Activated CD4-positive, alpha-beta T cell treated with anti-CD3 and anti-CD28 coated beads, Interleukin-2, amount 10 ng/mL, durations not matched to agents 7 days and 5 days (primary cell): ENCODE data around the gene ZBED2. TPM values are rescaled to one million over a fixed set of nuclear protein-coding genes. Genes with fewer than 3 reads are reported as not detected.
A peak's percentile ranks its signal among the peaks of the same experiment; 100 is the strongest.
"Not testable (repeated sequence)": the region's sequence is repeated elsewhere in the genome, so short reads cannot be mapped to it uniquely, and the experiment has no call there.

Experiments
- CTCF ChIA-PET: fragments of 350-600 bp; sonication (Branson Sonifier 250); formaldehyde crosslinking; loops from one replicate; lab custom pipeline; 2021; ENCODE audit warnings: antibody characterized with exemption; lab: Charles Lee
- POLR2A ChIA-PET: fragments of 350-600 bp; sonication (Branson Sonifier 250); formaldehyde crosslinking; loops from one replicate; lab custom pipeline; 2021; ENCODE audit warnings: antibody characterized with exemption; lab: Charles Lee
- DNase-seq: peaks from one replicate; pipeline ENCODE4 v3.0.0-alpha.2; 2020
- H3K27ac Mint-ChIP-seq: one replicate; pipeline ENCODE4 v1.8.0; 2021; ENCODE audit warnings: mild to moderate bottlenecking, moderate library complexity, mixed read lengths
- H3K27me3 Mint-ChIP-seq: one replicate; pipeline ENCODE4 v1.8.0; 2021; ENCODE audit warnings: mixed read lengths
- H3K36me3 Mint-ChIP-seq: one replicate; pipeline ENCODE4 v1.8.0; 2021; ENCODE audit warnings: low read depth, mixed read lengths
- H3K4me1 Mint-ChIP-seq: one replicate; pipeline ENCODE4 v1.8.0; 2021; ENCODE audit warnings: mixed read lengths
- H3K4me3 Mint-ChIP-seq: one replicate; pipeline ENCODE4 v1.8.0; 2021; ENCODE audit warnings: mild to moderate bottlenecking, moderate library complexity, mixed read lengths
- H3K9me3 Mint-ChIP-seq: one replicate; pipeline ENCODE4 v1.8.0; 2021; ENCODE audit warnings: mixed read lengths
- total RNA-seq, 2 experiments: library from RNA; stranded (reverse); gene quantifications; one replicate each; pipeline ENCODE4 v1.2.3, GENCODE V29; 2021

ZBED2 gene
- total RNA-seq, 2 experiments from 2014 or later: 3.6 to 3.9 TPM

DNA sequence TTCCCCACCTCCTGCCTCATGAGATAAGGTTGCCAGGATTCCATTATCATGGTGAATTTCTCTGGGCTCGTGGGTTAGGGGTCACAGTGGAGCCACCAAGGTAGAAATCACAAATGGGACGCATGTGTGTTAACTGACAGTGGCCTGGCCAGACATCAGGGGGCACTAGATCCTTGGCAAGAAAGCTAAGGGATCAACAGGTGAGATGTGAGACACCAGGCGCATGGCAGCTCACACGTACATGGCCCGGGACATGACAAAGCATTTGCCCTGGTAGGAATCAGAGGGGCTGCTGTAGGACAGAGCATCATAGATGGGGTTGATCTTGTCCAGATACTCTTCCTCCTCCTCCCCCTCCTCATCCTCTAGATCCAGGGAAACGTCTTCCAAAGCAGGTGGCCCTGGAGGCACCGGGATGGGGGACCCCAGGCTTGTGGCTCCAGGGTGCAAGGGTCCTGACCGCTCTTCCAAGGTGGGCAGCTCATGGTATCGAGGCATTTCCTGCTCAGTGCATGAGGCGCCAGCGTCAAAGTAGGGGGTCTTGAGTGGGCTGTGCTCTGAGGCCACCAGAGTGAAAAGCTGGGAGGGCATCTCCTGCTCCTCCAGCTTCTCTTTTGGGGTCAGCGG, 24.6 kb downstream of the ZBED2 start:
- peaks cover 69% of the 10 kb centered on the region for H3K36me3 Mint-ChIP-seq
- DNase-seq: no peak
- no peak overlapping the region for H3K27ac Mint-ChIP-seq
- no peaks in the 10 kb centered on the region for H3K27me3 Mint-ChIP-seq
- peaks cover 55% of the 10 kb centered on the region for H3K4me1 Mint-ChIP-seq
- H3K9me3 Mint-ChIP-seq: no peaks in the 10 kb centered on the region
- H3K4me3 Mint-ChIP-seq: no peak overlapping the region
- POLR2A ChIA-PET: no interaction called here
- CTCF ChIA-PET: no interaction called here

DNA sequence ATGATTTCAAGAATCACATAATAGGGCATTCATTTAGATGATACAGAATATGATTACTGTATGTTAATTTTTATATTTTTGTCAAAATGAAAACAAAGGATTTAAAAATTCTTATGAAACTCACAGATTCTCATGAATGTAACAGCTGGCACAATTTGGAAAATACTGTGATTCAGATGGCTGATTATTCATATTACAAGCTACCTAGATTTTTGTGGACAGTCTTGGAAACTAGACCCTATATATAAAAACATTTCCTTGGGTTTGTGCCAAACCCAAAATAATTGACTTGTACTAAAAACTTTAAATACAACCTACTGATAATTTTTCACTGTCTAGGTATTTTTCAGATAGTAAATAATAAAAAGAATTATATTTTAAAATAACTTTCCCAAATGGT, 26.2 kb downstream of the ZBED2 start:
- peaks cover 57% of the 10 kb centered on the region for H3K4me1 Mint-ChIP-seq
- POLR2A ChIA-PET: no interaction called here
- CTCF ChIA-PET: interaction anchor here (1.1 to 1.3 kb wide), 2 partner anchors 10 to 47 kb away, joined by 3 to 4 read pairs; no protein-coding TSS in a partner anchor
- H3K36me3 Mint-ChIP-seq: peaks cover 69% of the 10 kb centered on the region
- no peak for DNase-seq
- H3K27me3 Mint-ChIP-seq: no peaks in the 10 kb centered on the region
- no peak overlapping the region for H3K4me3 Mint-ChIP-seq
- no peaks in the 10 kb centered on the region for H3K9me3 Mint-ChIP-seq
- no peak overlapping the region for H3K27ac Mint-ChIP-seq

DNA sequence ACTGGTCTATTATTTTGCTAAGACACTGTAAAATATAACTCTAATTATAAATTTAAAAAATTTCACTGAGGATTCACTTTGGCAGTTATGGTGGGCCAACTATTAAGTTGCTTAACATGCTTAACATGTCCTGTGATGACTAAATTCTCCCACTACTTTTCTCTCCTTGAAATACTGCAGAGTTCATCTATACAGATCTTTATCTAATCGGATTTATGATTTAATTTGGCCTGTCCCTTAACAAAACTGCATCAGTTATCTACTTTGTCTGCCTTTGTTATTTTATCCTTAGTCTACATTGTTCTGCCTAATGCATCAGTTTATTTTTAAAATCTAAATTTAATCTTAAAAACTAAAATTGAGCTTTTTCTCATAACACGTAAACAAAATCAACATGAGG, 26.8 kb downstream of the ZBED2 start:
- Mint-ChIP-seq H3K27me3 (no peaks in the 10 kb centered on the region), H3K36me3 (peaks cover 66% of the 10 kb centered on the region), H3K4me1 (peaks cover 56% of the 10 kb centered on the region), H3K4me3 (no peak overlapping the region), H3K27ac (no peak overlapping the region), H3K9me3 (no peaks in the 10 kb centered on the region)
- CTCF ChIA-PET: interaction anchor here (1.1 to 1.3 kb wide), 2 partner anchors 11 to 48 kb away, joined by 3 to 4 read pairs; no protein-coding TSS in a partner anchor
- DNase-seq: no peak
- POLR2A ChIA-PET: no interaction called here

DNA sequence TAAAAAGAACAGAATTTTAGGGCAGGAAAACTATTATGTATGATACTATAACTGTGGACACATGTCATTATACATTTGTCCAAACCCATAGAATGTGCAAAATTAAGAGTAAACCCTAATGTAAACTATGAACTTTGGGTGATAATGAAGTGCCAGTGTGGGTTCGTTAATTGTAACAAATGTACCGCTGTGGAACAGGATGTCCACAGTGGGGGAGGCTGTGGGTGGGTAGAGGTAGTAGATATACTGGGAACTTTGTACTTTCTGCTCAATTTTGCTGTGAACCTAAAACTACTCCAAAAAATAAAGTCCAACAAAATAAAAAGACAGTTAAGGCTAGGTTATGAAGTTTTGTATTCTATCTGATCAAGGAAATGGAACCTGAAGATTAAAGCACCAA, 28.3 kb downstream of the ZBED2 start:
- DNase-seq: no peak
- peak overlapping the region; percentile 14 for H3K27ac Mint-ChIP-seq
- no peaks in the 10 kb centered on the region for H3K9me3 Mint-ChIP-seq
- H3K27me3 Mint-ChIP-seq: no peaks in the 10 kb centered on the region
- ChIA-PET CTCF (interaction anchor here (0.7 kb wide), 1 partner anchor 243 kb away, joined by 3 read pairs; no protein-coding TSS in a partner anchor), POLR2A (no interaction called here)
- H3K4me1 Mint-ChIP-seq: peaks cover 54% of the 10 kb centered on the region
- H3K4me3 Mint-ChIP-seq: no peak overlapping the region
- H3K36me3 Mint-ChIP-seq: peaks cover 65% of the 10 kb centered on the region

DNA sequence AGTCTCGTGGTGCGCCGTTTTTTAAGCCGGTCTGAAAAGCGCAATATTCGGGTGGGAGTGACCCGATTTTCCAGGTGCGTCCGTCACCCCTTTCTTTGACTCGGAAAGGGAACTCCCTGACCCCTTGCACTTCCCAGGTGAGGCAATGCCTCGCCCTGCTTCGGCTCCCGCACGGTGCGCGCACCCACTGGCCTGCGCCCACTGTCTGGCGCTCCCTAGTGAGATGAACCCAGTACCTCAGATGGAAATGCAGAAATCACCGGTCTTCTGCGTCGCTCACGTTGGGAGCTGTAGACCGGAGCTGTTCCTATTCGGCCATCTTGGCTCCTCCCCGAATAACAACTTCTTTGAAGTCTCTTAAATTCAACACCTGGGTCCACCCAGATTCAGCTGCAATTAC, 33.2 kb downstream of the ZBED2 start:
- H3K36me3 Mint-ChIP-seq: peaks cover 27% of the 10 kb centered on the region
- not testable (repeated sequence) for H3K27me3 Mint-ChIP-seq

DNA sequence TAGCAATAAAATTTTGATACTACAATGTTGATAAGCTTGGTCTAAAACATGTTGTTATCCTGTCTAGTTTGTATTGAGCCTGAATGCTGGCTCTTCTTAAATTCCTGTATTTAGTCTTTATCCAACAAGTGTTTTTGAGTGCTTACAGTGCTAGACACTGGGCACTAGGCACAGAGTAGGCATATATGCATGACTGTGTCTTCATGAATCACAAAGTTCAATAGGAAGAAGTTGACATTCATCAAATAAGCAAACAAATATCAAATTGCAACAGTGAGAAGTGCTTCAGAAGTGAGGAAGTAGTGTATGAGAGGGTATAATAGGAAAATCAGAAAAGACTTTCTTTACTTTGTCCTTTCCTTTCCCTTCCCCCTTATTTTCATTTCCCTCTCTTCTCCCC, 46.4 kb downstream of the ZBED2 start:
- ChIA-PET POLR2A (no interaction called here), CTCF (interaction anchor here (0.6 to 1.7 kb wide), 2 partner anchors 55 to 68 kb away, joined by 4 to 9 read pairs; no protein-coding TSS in a partner anchor)
- H3K4me3 Mint-ChIP-seq: no peak overlapping the region
- H3K36me3 Mint-ChIP-seq: peaks cover 41% of the 10 kb centered on the region
- H3K4me1 Mint-ChIP-seq: peaks cover 38% of the 10 kb centered on the region
- H3K27ac Mint-ChIP-seq: no peak overlapping the region
- DNase-seq: no peak
- no peaks in the 10 kb centered on the region for H3K27me3 Mint-ChIP-seq
- peaks cover 2% of the 10 kb centered on the region for H3K9me3 Mint-ChIP-seq

More for the DNA sequence above, 33.2 kb downstream of the ZBED2 start:
- H3K4me3 Mint-ChIP-seq, CTCF ChIA-PET, DNase-seq, H3K9me3 Mint-ChIP-seq, H3K27ac Mint-ChIP-seq, POLR2A ChIA-PET: not testable (repeated sequence)
- H3K4me1 Mint-ChIP-seq: peaks cover 28% of the 10 kb centered on the region

DNA sequence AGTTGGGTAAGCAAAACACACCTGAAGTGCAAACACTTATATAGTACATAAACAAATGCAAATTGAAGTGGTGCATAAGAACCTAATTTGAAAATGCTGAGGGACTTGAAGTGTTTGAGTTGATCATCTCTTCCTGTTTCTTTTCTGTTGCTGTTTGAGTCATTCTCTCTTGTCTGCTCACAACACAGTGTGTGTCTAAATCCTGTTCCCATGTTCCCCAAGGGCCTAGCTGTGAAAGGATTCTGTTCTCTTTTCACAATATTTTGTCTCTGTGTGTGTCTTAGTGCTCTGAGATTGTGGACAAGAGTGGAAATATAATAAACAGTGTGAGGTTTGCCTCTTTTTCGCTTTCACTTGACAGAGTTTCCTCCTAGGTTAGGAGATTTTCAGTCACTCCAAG, 47.1 kb downstream of the ZBED2 start:
- peaks cover 39% of the 10 kb centered on the region for H3K36me3 Mint-ChIP-seq
- peaks cover 2% of the 10 kb centered on the region for H3K9me3 Mint-ChIP-seq
- POLR2A ChIA-PET: interaction anchor here (1.3 kb wide), 1 partner anchor 68 kb away, joined by 5 read pairs; no protein-coding TSS in a partner anchor
- no peak for DNase-seq
- no peak overlapping the region for H3K4me3 Mint-ChIP-seq
- no peak overlapping the region for H3K27ac Mint-ChIP-seq
- CTCF ChIA-PET: interaction anchor here (0.9 to 1.7 kb wide), 5 partner anchors 30 to 240 kb away, joined by 3 to 9 read pairs (median 3); partner anchors contain the start of gene ZBED2
- H3K27me3 Mint-ChIP-seq: no peaks in the 10 kb centered on the region
- H3K4me1 Mint-ChIP-seq: peaks cover 36% of the 10 kb centered on the region

DNA sequence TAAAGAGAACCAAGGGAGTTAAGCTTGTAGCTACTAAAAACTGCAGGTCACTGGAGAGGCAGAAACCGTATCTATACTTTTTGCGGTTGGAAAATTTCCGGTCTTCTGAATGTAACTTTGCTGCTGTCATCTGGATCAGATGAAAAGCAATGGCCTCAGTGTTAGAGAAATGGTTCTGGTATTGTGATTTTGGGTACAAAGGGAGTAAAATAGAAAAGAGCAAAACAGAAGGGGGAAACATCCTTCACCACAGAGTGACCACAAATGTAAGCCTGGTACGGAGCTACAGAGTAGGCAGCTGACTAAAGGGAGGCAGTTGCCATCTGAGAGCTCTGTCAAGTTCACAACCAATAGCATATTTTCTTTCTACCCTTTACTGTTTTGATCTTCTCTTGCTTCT, 47.5 kb downstream of the ZBED2 start:
- peaks cover 2% of the 10 kb centered on the region for H3K9me3 Mint-ChIP-seq
- peaks cover 42% of the 10 kb centered on the region for H3K36me3 Mint-ChIP-seq
- H3K4me1 Mint-ChIP-seq: peaks cover 36% of the 10 kb centered on the region
- peak; percentile 82 for DNase-seq
- H3K27ac Mint-ChIP-seq: no peak overlapping the region
- CTCF ChIA-PET: interaction anchor here (0.9 to 1.7 kb wide), 5 partner anchors 31 to 240 kb away, joined by 3 to 9 read pairs (median 3); partner anchors contain the start of gene ZBED2
- POLR2A ChIA-PET: interaction anchor here (0.8 to 1.3 kb wide), 2 partner anchors 55 to 69 kb away, joined by 5 read pairs; no protein-coding TSS in a partner anchor
- H3K4me3 Mint-ChIP-seq: no peak overlapping the region
- H3K27me3 Mint-ChIP-seq: no peaks in the 10 kb centered on the region

DNA sequence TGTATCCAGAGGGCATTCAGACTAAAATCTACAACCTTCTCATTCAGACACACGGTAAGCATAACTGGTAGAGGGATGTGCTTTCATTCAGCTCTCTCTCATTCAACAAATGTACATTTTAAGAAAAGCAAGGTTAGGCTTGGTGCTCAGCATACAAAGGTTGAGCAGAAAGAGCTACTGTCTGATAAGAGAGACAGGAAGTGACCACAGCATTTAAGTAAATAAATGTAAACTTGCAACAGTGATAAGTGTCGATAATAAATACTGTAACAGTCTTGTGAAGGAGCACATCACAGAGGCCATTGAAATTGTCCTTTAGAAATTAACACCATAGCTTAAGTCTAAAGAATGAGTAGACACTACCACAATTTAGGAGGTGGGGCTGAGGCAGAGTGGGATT, 49.8 kb downstream of the ZBED2 start:
- Mint-ChIP-seq H3K4me3 (no peak overlapping the region), H3K36me3 (peaks cover 50% of the 10 kb centered on the region), H3K27ac (peak overlapping the region; percentile 99), H3K9me3 (no peaks in the 10 kb centered on the region), H3K4me1 (peaks cover 53% of the 10 kb centered on the region), H3K27me3 (no peaks in the 10 kb centered on the region)
- POLR2A ChIA-PET: interaction anchor here (0.7 kb wide), 1 partner anchor 473 kb away, joined by 3 read pairs; no protein-coding TSS in a partner anchor
- CTCF ChIA-PET: interaction anchor here (0.6 to 2.0 kb wide), 5 partner anchors 42 to 1109 kb away, joined by 3 to 7 read pairs (median 3); no protein-coding TSS in a partner anchor
- DNase-seq: no peak

Other genes starting within 250 kb of the ZBED2 start
- 100 to 1,000 TPM; 271 to 307 TPM for gene CD96, start 53.1 kb downstream of the ZBED2 start, total RNA-seq
- 10 to 100 TPM; 11.6 to 12.6 TPM for gene PLCXD2, start 79.3 kb upstream of the ZBED2 start, total RNA-seq